Glutamatergic neuron (in vitro differentiated cells): ENCODE data around the gene CRTAC1. TPM values are rescaled to one million over a fixed set of nuclear protein-coding genes. Genes with fewer than 3 reads are reported as not detected.

Source experiments
- DNase-seq: peaks from one replicate; pipeline ENCODE4 v3.0.0; 2022
- H3K27ac Mint-ChIP-seq: one replicate; pipeline ENCODE4 v1.8.0; 2020; ENCODE audit warnings: mild to moderate bottlenecking, mixed read lengths, inconsistent platforms; ENCODE audit not compliant: unreplicated experiment
- H3K27me3 Mint-ChIP-seq: one replicate; pipeline ENCODE4 v1.8.0; 2020; ENCODE audit warnings: mild to moderate bottlenecking, moderate library complexity, mixed read lengths, inconsistent platforms; ENCODE audit not compliant: unreplicated experiment
- H3K36me3 Mint-ChIP-seq: one replicate; pipeline ENCODE4 v1.8.0; 2020; ENCODE audit warnings: mild to moderate bottlenecking, mixed read lengths, inconsistent platforms; ENCODE audit not compliant: unreplicated experiment
- H3K4me1 Mint-ChIP-seq: one replicate; pipeline ENCODE4 v1.8.0; 2020; ENCODE audit warnings: mild to moderate bottlenecking, low read depth, mixed read lengths, inconsistent platforms; ENCODE audit not compliant: unreplicated experiment
- H3K4me3 Mint-ChIP-seq: one replicate; pipeline ENCODE4 v1.8.0; 2020; ENCODE audit warnings: mild to moderate bottlenecking, mixed read lengths, inconsistent platforms; ENCODE audit not compliant: unreplicated experiment
- H3K9me3 Mint-ChIP-seq: one replicate; pipeline ENCODE4 v1.8.0; 2020; ENCODE audit warnings: mild to moderate bottlenecking, moderate library complexity, mixed read lengths, inconsistent platforms; ENCODE audit not compliant: unreplicated experiment
- total RNA-seq: library from RNA; stranded (reverse); fragmentation: NEBNext Ultra II Directional; extraction: Animal tissue kit (Norgen Biotek cat#: 25700); gene quantifications from one replicate; pipeline ENCODE4 v1.2.1, GENCODE V29; 2021; ENCODE audit not compliant: unreplicated experiment
- TF ChIP-seq, protein P1 (sequence below): fragments of 200-600 bp; sonication (generic); IDR thresholded peaks from one replicate; pipeline ENCODE4 v1.5.0; 2021; ENCODE audit not compliant: partially characterized antibody, unreplicated experiment

The CRTAC1 gene
- total RNA-seq, 1 donor from 2014 or later: 2.5 TPM

GRCh38 chr10:97923476-97923875 is 106.9 kb downstream of the CRTAC1 start:
- H3K36me3 Mint-ChIP-seq: peaks cover 4% of the 10 kb centered on the region
- no peak overlapping the region for H3K27ac Mint-ChIP-seq
- no peaks in the 10 kb centered on the region for H3K4me1 Mint-ChIP-seq
- no peak overlapping the region for H3K4me3 Mint-ChIP-seq
- DNase-seq: no peak
- H3K9me3 Mint-ChIP-seq: no peaks in the 10 kb centered on the region
- TF ChIP-seq, protein P1, sequence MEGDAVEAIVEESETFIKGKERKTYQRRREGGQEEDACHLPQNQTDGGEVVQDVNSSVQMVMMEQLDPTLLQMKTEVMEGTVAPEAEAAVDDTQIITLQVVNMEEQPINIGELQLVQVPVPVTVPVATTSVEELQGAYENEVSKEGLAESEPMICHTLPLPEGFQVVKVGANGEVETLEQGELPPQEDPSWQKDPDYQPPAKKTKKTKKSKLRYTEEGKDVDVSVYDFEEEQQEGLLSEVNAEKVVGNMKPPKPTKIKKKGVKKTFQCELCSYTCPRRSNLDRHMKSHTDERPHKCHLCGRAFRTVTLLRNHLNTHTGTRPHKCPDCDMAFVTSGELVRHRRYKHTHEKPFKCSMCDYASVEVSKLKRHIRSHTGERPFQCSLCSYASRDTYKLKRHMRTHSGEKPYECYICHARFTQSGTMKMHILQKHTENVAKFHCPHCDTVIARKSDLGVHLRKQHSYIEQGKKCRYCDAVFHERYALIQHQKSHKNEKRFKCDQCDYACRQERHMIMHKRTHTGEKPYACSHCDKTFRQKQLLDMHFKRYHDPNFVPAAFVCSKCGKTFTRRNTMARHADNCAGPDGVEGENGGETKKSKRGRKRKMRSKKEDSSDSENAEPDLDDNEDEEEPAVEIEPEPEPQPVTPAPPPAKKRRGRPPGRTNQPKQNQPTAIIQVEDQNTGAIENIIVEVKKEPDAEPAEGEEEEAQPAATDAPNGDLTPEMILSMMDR: no peak
- H3K27me3 Mint-ChIP-seq: peaks cover 6% of the 10 kb centered on the region

DNA sequence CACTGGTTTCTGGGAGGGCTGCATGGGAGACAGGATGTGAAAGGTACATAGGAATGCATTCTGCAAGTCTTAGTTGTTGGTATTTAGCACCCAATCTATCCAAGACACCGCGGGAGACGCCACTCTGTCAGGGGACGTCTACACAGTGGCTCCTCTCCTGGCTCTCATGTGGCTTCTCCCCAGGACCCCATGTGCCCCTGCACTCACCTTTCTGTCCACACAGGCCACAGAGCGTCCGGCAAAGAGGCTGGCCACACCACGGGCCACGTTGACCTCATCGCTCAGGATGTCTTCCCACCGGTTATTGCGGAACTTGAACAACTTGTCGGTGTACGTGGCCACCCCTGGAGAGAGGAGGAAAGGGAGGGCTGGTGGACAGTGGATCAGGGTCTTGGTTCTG is 107.4 kb downstream of the CRTAC1 start:
- Mint-ChIP-seq H3K27ac (no peak overlapping the region), H3K9me3 (peaks cover 1% of the 10 kb centered on the region), H3K4me1 (no peaks in the 10 kb centered on the region), H3K36me3 (peaks cover 4% of the 10 kb centered on the region), H3K27me3 (peaks cover 4% of the 10 kb centered on the region), H3K4me3 (no peak overlapping the region)
- TF ChIP-seq, protein P1: no peak
- DNase-seq: peak; percentile 2

DNA sequence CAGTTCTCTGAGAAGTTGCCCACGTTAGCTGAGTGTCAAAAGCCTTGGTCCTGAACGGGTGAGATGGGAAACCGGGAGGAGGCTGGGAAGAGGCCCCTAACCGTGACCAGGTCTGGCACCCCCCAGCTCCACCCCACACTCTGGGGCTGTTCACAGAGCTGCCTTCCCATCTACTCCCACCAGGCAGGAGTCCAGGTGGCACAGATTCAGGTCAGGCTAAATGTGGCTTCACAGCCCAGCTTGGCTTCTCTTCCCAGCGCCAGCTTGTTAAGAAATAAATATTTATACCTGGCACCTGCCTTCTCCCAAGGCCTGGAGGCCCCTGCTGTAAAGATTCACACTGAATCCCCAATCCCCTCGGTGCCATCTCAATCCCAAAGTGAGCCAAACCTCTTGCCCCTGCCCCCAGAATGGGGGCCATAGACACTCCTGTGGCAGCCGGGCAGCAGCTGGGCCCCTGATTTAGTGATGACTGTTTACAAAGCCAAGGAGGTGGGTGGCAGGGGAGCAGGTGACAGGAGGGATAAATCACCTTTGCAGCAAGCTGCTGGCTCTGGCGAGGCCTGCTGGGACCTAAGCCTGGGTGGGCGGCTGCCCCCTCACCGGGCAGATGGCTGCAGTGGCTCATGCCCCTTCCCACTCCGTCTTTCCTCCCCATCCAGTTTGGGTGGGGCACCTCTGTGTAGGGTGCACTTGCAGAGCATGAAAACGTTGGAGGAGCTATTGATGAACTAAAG is 108.2 kb downstream of the CRTAC1 start:
- no peak overlapping the region for H3K27ac Mint-ChIP-seq
- no peaks in the 10 kb centered on the region for H3K4me1 Mint-ChIP-seq
- TF ChIP-seq, protein P1: no peak
- peaks cover 3% of the 10 kb centered on the region for H3K27me3 Mint-ChIP-seq
- peaks cover 4% of the 10 kb centered on the region for H3K9me3 Mint-ChIP-seq
- no peak for DNase-seq
- H3K4me3 Mint-ChIP-seq: no peak overlapping the region
- peaks cover 4% of the 10 kb centered on the region for H3K36me3 Mint-ChIP-seq

DNA sequence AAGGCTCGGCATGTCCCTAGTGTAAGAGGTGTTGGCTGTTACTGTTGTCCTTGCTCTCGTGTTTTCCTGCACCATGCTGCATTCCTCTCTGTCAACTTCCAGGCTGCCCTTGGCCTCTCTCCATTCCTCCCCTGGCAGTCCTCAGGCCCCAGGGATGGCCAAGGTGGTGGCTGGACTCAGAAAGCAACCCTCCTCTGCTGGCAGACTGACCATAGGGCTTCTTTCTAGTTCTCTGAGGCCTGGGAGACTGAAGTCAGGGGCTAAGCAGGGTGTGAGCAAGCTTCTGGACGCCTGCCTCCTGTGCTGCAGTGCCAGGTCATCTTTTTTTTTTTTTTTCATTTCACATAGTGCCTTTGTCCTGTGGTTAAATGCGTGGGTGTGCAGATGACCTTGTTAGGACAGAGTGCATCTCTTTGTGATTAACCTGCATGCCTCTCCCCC is 108.8 kb downstream of the CRTAC1 start:
- peaks cover 6% of the 10 kb centered on the region for H3K9me3 Mint-ChIP-seq
- H3K27me3 Mint-ChIP-seq: peaks cover 5% of the 10 kb centered on the region
- no peak for DNase-seq

GRCh38 chr10:97920865-97921264 is 109.6 kb downstream of the CRTAC1 start:
- H3K4me3 Mint-ChIP-seq: no peak overlapping the region
- no peak overlapping the region for H3K27ac Mint-ChIP-seq
- peaks cover 2% of the 10 kb centered on the region for H3K4me1 Mint-ChIP-seq
- TF ChIP-seq, protein P1: no peak
- peaks cover 6% of the 10 kb centered on the region for H3K9me3 Mint-ChIP-seq
- peaks cover 4% of the 10 kb centered on the region for H3K36me3 Mint-ChIP-seq
- H3K27me3 Mint-ChIP-seq: peaks cover 5% of the 10 kb centered on the region
- DNase-seq: no peak

More for the DNA sequence above, 108.8 kb downstream of the CRTAC1 start:
- H3K27ac Mint-ChIP-seq: no peak overlapping the region
- no peak overlapping the region for H3K4me3 Mint-ChIP-seq
- H3K4me1 Mint-ChIP-seq: no peaks in the 10 kb centered on the region
- TF ChIP-seq, protein P1: no peak
- H3K36me3 Mint-ChIP-seq: peaks cover 4% of the 10 kb centered on the region
